Skin epidermis (tissue), 12 donors: ENCODE measurements around the gene DCDC1.

ENCODE experiments used
- H3K27ac ChIP-seq, 21 experiments: fragments of 200-600 bp; sonication (generic) in 11 of 21; one replicate each; pipeline ENCODE4 v1.5.0; 2020; ENCODE audit warnings: mild to moderate bottlenecking in 3 of 21, inconsistent platforms in 2 of 21, moderate library complexity in 2 of 21
- H3K4me3 ChIP-seq, 7 experiments: fragments of 200-600 bp; sonication (generic) in 2 of 7; one replicate each; pipeline ENCODE4 v1.5.0; 2020; ENCODE audit warnings: inconsistent platforms in 2 of 7, mild to moderate bottlenecking in 2 of 7, moderate library complexity in 1 of 7

DCDC1 gene

DNA sequence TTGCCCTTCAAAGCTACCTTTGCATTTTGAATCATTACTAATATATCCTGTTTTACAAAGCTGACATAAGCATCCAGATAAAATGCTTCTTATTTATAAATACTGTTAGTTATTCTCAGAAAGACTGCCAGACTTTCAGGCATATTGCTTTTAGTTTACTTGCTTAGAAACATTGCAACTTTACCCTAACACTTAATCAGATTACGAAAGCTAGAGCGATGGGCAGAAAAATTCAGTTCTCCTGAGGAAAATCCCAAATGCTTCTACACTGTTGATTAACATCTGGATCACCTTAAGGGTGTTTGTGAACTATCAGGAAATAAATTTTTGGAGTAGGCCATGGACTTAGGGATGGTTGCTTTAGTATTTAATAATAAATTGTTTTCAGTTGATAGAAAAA is 493.7 kb downstream of the DCDC1 start:
- no peak overlapping the region for H3K27ac ChIP-seq
- H3K4me3 ChIP-seq, result no peak overlapping the region

DNA sequence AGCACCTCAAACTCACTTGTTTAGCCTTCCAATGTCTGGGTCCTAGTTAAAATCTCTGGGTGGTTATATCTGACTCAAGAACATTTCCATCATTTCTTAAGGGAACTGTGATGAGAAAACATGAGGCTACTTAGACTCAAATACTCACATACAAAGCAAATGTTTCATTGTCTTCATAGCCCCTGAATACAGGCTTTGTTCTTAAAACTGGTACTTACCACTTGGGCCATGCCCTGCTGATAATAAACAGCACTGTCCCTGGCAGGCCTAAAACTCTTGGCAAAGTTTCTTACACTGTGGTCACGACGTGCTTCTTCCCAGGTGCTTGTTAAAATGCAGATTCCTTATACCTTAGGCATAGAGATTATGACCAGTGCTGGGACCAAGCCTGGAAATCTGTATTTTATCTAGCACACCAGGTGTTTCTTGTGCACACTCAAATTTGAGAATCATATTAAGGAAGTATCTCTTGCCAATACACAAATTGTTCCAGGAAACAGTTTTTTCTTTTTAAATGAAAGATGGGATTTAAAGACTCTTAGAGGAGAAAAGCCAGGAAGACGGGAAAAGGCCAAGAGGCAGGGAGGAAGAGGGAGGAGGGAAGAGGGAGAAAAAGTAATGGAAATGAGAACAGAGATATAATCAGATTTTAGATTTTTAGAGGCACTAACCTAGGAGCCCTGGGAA is 495.5 kb downstream of the DCDC1 start:
- no peak overlapping the region for H3K27ac ChIP-seq
- H3K4me3 ChIP-seq, result no peak overlapping the region

DNA sequence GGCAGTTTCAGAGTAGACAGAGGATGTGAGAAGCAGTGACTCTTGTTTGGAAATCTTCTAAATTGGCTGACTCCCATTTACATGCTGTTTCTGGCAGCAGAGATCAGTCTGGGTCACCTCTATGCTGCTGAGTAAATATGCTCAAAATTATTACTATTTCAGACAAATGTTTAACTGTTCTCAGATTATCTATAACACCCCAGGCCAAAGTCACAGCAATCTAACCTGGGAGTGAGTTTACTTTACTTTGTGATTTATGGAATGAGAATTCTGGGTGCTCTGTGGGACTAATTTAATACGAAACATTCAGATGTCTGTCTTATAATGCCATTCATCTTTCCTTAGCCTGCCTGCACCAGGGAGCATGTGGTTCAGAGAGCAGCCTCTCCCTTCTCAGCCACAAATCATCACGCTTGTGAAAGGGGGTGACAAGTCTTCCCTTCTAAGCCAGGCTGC is 500.9 kb downstream of the DCDC1 start:
- H3K4me3 ChIP-seq, result no peak overlapping the region
- no peak overlapping the region for H3K27ac ChIP-seq

DNA sequence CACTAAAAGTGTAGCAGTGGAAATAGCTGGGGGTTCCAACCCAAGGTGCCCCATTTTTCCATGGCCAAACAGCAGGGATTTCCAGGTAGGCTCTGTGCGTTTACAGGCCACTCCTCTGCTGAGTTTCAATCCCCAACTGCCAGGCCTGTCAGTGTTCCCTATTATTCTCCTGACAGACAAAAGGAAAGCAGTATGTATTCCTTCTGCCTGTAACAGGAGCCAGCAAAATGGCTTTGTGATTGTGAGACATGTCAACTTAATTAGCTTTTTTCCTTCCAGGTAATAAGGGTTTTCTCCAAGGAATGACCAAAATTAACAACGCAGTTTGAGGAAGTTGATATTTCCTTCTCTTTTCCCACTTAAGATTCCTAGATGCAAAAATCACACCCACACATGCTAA is 506.3 kb downstream of the DCDC1 start:
- Histone ChIP-seq H3K27ac (no peak overlapping the region), H3K4me3 (no peak overlapping the region)

DNA sequence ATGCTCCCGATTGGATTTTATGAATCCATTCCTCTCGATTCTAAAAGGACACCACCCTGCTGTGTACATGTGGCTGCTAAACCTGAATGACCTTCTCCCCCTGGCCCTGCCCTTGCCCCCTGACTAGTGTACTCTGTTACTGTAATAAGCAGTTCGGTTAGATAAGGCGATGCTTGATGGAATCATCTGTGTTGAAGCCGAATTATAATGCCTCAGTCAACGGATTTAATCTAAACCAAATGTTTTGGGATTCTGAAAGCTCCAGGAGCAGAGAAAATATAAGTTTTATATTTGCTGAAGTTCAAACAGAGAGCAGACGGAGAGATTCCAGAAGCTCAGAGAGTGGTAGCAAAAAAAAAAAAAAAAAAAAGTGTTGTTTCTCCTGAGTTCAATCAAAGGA is 508.0 kb downstream of the DCDC1 start:
- Histone ChIP-seq H3K4me3 (no peak overlapping the region), H3K27ac (no peak overlapping the region)

DNA sequence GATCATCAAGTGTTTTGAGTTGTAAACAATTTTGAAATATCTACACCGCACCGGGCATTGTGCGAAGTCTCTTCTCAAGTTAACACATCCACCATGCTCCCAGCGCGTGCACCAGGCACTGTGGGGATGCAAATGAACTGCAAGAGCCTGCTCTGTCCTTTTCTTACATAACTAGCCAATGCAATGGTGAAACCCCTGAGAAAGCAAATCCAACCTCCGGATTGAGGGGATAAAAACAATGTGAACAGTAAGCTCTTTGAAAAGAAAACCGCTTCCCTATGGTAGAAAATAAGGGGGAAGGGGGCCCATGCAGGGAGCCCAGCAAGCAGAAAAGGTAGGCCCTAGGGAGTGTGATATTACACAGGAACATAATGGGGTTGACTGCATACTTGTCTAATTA is 508.5 kb downstream of the DCDC1 start:
- H3K27ac ChIP-seq, result no peak overlapping the region
- H3K4me3 ChIP-seq, result no peak overlapping the region

DNA sequence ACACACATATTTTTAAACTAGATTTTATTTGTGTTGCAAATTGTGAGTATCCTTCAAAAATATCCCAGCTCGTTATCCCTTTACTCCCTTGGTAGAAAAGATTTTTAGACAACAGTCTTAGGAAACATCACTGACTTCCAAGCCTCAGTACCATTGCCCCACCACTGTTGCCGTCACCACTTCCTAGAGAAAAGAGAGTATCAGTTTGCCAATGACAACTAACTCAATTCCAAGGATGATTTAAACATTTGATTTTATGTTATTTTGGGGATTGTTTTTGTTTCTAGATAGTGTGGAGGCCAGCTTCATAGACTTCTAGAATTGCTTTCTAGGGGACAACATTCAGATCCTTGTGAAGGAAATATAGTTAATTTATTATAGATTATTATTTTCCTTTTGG is 509.4 kb downstream of the DCDC1 start:
- H3K4me3 ChIP-seq, result no peak overlapping the region
- H3K27ac ChIP-seq, result no peak overlapping the region

DNA sequence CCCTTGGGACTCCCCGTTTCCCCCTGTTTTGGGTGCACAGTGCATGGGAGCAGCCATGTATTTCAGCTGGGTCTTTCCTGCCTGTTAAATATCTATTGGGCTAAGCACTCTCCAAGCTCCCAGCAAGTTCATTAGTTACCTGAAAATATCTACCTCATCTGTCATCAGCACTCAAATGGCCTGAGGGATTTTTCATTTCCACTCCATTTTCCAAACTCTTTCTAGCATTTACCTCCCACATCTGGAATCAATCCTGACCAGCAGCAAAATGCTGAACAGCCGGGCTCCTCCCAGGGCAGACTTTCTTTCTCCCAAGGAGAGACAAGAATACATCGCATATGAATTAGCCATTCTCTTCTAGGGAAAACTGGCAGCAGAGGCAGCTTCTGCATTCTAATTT is 509.9 kb downstream of the DCDC1 start:
- Histone ChIP-seq H3K4me3 (no peak overlapping the region), H3K27ac (no peak overlapping the region)

DNA sequence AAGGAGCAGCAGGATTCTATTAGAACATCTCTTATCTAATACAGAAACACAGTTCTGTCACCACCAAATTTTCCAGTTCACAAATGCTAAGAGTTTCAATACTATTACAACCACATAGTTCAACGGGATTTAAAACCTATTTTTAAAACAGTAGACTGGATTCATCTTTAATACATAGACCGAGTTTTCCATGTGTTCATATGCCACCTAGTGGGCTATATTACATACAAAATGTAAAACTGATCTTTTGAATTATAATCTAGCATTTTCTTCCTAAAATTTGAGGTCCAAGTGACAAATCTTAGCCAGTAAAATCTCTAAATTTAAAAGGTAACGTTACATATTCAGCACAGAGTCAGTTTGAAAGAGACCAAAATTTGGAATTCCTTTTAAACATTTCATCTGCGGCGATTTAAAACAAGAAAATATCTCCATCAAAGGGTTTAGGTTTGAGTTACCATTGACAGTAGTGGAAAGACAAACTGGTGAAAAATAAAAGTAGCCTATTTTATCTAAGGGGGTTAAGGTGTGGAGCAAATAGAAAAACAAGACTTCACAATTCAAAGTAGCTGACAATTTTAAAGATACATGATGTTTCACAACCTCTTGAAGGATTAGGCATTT is 514.0 kb downstream of the DCDC1 start:
- Histone ChIP-seq H3K27ac (no peak overlapping the region), H3K4me3 (no peak overlapping the region)

DNA sequence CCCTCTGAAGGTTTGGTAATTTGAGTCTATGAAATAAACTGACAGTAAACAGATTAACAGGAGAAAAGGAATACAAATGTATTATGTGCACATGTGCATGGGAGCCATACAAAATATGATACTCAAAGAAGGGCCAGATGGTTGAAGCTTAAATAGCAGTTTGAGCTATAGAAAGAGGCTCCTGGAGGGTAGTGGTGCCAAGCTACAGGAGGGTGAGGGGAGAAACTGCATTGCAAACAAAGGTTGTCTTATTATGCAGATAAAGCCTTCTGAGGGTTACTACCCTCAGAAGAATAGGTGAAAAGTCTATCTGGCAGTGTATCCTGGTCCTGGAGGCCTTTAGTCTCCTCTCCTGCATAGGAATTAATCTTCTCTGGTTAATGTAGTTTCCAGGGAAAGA is 516.1 kb downstream of the DCDC1 start:
- H3K4me3 ChIP-seq, result no peak overlapping the region

DNA sequence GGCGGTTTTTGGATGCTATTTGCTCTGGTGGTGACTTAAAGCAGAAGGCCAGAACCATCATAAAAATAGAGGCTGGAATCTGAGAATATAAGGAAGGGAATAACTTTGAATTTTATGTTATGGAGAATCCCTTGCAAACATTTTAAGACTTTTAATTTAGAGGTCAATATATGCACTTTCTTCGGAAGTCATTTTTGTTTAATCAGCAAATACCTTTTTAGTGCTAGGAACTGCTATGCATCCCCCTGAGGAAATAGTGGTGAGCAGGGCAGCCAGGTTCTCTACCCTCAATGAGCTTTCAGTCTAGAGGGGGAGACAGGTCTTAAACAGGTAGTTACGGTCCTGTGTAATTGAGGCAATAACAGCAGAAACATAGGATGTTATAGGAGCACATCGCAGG is 516.9 kb downstream of the DCDC1 start:
- Histone ChIP-seq H3K27ac (no peak overlapping the region), H3K4me3 (no peak overlapping the region)

More for the DNA sequence above, 516.1 kb downstream of the DCDC1 start:
- no peak overlapping the region for H3K27ac ChIP-seq

DNA sequence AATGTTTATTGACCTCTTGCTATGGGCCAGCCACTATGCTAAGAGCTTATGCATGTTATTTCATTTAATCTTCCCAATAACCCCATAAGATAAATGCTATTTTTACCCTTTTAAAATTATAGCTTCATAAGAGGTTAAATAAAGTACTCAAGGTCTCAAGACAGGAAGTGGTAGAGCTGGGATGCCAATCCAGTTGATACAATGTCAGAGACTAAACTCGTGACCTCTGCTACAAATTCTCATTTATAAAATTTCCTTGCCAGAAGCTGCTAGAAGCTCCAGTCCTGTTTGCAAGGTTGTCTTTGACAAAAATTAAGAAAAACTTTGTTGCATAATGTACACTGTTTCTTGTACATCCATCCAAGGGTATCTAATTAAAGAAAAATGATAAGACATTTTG is 517.4 kb downstream of the DCDC1 start:
- H3K27ac ChIP-seq, result no peak overlapping the region

DNA sequence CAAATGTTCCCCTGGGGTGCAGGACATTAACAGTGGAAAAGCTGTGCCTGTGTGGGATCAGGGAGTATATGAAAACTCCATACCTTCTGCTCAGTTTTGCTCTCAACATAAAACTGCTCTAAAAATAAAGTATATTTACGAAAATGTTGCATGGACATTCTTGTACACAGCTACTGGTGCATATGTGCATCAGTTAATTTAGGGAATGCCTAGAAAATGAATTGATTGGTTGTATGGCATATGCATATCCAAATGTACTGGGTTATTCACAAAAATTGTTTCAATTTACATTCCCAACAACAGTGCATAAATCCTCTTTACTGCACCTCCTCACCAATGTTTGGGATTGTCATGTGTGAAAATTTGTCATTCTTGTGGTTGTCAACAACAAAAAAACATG is 532.3 kb downstream of the DCDC1 start:
- no peak overlapping the region for H3K27ac ChIP-seq
- no peak overlapping the region for H3K4me3 ChIP-seq

More for the DNA sequence above, 517.4 kb downstream of the DCDC1 start:
- no peak overlapping the region for H3K4me3 ChIP-seq

DNA sequence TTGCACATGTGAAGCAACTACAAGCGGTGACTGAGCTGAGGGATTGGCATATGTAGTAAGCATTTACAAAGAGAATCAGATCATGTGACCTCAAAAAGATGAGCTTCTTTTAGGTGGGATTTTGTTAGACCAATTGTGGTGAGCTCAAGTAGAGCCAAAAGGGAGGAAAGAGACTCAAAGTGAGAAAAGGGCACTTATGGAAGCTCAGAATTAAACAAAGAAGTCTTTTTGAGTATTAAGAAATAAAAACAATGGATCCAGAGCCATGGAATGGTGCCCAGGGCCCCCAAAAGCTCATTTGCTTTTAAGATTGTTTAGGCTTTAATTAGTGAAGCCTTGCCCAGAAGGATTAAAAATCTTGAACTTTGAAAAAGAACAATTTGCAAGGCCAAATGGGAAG is 536.7 kb downstream of the DCDC1 start:
- H3K4me3 ChIP-seq, result no peak overlapping the region
- no peak overlapping the region for H3K27ac ChIP-seq

DNA sequence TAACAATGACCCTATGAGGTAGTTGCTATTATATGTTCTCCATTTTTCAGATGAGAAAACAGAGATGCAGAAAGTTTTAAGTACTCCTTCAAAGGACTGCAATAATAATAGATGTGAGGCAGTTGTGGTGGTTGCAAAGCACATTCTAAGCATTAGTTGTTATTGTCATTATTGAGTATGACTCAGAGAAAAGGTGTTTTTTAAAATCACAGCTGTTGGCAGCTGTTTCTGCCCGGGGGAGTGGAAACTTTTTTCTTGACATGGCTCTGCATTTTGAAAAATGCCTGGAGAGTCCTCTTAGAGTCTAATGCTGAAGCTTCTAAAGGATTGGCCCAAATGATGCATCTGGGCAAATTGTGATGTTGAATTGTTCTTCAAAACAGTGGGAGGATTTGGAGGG is 538.9 kb downstream of the DCDC1 start:
- Histone ChIP-seq H3K4me3 (no peak overlapping the region), H3K27ac (no peak overlapping the region)

DNA sequence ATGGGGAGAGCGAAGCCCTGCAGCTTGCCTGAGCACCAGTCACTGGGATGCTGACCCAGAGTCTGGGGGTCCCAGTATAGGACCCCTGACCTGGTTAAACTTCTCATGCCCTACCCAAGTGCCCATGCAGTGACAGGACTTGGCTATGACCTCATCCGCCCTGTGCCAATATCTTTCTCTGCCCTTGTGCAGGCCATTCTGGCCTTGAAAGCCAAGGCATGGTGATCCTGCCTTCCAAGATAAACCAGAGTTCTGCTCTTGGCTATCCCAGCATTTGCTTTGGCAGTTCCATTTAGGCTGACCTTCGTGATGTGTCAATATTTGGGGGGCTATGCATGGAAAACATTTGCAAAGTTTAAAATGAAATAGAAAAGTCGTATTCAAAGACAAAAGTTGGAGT is 542.6 kb downstream of the DCDC1 start:
- H3K4me3 ChIP-seq, result no peak overlapping the region
- H3K27ac ChIP-seq, result no peak overlapping the region

DNA sequence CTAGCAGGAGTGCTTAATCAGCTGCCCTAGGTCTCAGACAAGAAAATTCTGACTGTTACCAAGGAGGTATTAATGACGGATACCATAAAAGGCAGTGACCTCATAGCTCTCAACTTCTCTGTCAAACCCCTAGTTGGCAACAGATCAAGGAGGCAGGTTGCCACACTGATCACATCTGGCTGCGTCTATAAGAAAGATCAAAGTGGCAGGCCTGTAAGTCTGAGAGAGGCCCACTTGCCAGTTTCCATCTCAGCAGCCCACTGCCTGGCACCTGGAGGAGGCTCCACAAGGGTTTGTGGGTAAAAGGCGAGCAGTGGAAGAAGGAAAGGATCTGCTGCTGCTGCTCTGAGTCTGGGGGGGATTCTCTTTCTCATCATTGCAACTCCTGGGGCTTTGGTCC is 543.8 kb downstream of the DCDC1 start:
- Histone ChIP-seq H3K4me3 (no peak overlapping the region), H3K27ac (no peak overlapping the region)

DNA sequence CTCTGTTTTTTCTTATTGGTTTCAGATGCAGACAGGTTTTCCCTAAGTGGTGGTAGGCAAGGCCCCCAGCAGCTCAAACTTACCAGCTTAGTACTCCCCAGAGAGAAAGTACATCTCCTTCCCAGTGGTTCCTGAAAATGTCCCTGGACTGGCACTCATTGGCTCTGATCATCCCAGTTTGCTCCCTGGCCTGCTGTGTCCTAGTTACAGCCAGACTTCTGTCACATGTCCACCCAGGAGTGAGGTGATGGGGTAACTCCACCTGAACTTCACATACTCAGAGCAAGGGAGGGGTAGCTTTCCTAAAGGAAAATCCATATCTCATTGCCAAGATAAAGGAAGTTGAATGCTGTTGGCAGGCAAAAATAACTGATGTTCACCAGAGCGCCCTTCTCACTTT is 546.4 kb downstream of the DCDC1 start:
- Histone ChIP-seq H3K4me3 (no peak overlapping the region), H3K27ac (no peak overlapping the region)

DNA sequence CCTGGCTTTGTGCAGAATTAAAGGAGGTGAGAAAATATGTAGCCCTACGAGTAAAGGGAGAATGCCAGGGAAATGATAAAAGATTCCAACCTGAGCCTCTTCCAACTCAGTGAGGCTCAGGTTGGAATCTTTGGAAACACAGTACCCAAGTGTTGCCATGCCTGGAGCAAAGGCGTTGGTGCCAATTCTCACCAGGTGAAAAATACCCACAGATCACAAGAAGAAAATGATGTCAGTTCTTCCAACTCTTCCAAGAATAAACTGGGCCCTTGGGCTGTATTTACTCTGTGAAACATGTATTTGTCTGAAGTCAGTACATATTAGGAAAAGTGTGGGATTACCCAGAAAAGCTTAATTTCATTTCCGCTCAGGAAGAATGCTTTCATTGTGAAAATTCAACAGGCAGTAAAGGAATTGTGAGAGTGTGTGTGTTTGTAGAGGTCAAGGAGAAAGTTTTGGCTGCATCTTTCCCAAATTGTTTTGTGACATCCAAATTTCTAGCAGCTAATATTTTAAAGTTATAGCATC is 548.0 kb downstream of the DCDC1 start:
- Histone ChIP-seq H3K27ac (no peak overlapping the region), H3K4me3 (no peak overlapping the region)

DNA sequence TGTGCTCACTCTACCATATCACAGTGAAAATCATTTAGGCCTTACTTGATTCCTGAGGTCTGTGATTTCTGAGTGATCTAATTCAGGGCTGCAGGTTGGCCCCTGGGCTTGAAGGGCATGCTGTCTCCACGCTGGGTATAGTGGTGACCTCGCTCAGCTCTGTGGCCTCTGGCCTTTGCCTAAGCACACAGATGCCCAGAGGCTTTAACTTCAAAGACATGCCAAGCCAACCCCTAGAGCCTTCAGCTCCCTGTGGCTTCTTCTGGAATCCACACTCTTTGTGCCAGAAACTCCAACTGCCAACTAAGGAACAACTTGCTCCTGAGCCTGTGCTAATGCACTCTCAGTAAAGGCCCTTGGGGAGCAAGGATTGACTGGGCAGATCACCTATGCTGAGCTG is 550.8 kb downstream of the DCDC1 start:
- Histone ChIP-seq H3K27ac (no peak overlapping the region), H3K4me3 (no peak overlapping the region)

DNA sequence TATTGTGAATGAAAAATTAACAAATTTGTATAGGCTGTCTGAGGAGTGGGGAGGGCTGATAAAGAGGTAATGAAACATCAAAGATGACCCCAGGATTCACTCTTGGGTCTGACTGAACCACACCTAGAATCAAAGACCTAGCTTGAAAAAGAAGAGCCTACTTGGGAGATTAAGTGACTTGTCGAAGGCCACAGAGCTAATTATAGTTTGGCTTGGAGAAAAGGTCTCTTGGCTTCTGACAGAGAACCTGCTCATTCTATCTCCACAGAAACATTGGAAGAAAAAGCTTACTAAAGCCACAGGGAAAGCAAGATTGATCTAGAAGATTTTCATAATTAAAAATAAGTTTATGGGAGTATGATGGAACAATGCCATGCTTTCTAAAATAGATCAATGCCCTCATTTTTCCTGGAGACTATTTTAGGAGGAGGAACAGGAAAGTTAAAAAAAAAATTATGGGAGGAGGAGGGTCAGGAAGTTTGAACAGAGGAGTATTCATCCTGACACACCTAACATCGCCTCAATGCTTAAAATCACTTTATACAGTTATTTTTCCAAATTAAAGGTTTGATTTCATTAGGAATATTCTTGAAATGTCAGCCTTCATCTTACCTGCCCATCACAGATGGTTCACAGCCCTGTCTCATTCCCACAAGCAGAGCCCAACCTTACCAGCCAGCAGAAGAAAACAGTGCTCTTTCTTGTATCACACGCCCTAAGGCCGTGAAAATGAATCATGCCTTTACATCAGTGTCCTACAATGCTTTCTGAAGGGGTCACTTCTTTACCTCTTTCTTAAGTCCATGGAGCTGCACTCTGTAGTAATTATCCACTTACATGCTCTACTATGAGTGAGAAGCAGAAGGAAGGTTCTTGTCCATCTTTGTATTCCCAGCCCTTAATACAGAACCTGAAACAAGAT is 552.3 kb downstream of the DCDC1 start:
- no peak overlapping the region for H3K27ac ChIP-seq
- no peak overlapping the region for H3K4me3 ChIP-seq
